BE2C (cell line): ENCODE results near the gene TULP4.
"Not testable (repeated sequence)": the region's sequence is repeated elsewhere in the genome, so short reads cannot be mapped to it uniquely, and the experiment has no call there.

Source experiments
- DNase-seq: peaks from one replicate; pipeline ENCODE4 v3.0.0-alpha.2; 2020
- H3K27me3 ChIP-seq: fragments of 250-450 bp; sonication (Bioruptor Pico); 2 replicates; pipeline ENCODE4 v1.5.1; 2020; ENCODE audit warnings: mild to moderate bottlenecking
- H3K36me3 ChIP-seq: fragments of 250-450 bp; sonication (Bioruptor Pico); 2 replicates; pipeline ENCODE4 v1.5.1; 2020; ENCODE audit warnings: mild to moderate bottlenecking
- H3K4me1 ChIP-seq: fragments of 250-450 bp; sonication (Bioruptor Pico); 2 replicates; pipeline ENCODE4 v1.5.1; 2020
- H3K4me3 ChIP-seq: 2 replicates; pipeline ENCODE4 v1.5.1; 2011; ENCODE audit warnings: low read depth, low read length
- H3K9me3 ChIP-seq: fragments of 250-450 bp; sonication (Bioruptor Pico); 2 replicates; pipeline ENCODE4 v1.5.1; 2020
- TF ChIP-seq, protein P1 (sequence below): IDR thresholded peaks from 2 replicates; pipeline ENCODE4 v1.5.1; 2012; ENCODE audit warnings: mild to moderate bottlenecking, low read depth, low read length

Gene TULP4

GRCh38 chr6:158552055-158552795 lies 240.0 kb downstream of the TULP4 start:
- no peaks in the 10 kb centered on the region for H3K36me3 ChIP-seq
- TF ChIP-seq, protein P1, sequence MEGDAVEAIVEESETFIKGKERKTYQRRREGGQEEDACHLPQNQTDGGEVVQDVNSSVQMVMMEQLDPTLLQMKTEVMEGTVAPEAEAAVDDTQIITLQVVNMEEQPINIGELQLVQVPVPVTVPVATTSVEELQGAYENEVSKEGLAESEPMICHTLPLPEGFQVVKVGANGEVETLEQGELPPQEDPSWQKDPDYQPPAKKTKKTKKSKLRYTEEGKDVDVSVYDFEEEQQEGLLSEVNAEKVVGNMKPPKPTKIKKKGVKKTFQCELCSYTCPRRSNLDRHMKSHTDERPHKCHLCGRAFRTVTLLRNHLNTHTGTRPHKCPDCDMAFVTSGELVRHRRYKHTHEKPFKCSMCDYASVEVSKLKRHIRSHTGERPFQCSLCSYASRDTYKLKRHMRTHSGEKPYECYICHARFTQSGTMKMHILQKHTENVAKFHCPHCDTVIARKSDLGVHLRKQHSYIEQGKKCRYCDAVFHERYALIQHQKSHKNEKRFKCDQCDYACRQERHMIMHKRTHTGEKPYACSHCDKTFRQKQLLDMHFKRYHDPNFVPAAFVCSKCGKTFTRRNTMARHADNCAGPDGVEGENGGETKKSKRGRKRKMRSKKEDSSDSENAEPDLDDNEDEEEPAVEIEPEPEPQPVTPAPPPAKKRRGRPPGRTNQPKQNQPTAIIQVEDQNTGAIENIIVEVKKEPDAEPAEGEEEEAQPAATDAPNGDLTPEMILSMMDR: no peak
- no peaks in the 10 kb centered on the region for H3K9me3 ChIP-seq
- H3K4me3 ChIP-seq: no peak overlapping the region
- H3K27me3 ChIP-seq: no peaks in the 10 kb centered on the region
- DNase-seq: no peak
- H3K4me1 ChIP-seq: no peaks in the 10 kb centered on the region

- no peaks in the 10 kb centered on the region for H3K4me1 ChIP-seq
- TF ChIP-seq, protein P1: no peak
- no peaks in the 10 kb centered on the region for H3K27me3 ChIP-seq
- H3K36me3 ChIP-seq: no peaks in the 10 kb centered on the region
- no peak for DNase-seq
- no peak overlapping the region for H3K4me3 ChIP-seq
- no peaks in the 10 kb centered on the region for H3K9me3 ChIP-seq
These were observed 240.5 kb downstream of the TULP4 start for GRCh38 chr6:158552796-158553138.

GRCh38 chr6:158554611-158555361 lies 242.5 kb downstream of the TULP4 start:
- TF ChIP-seq, protein P1: no peak
- Histone ChIP-seq H3K36me3 (no peaks in the 10 kb centered on the region), H3K9me3 (no peaks in the 10 kb centered on the region), H3K27me3 (no peaks in the 10 kb centered on the region), H3K4me1 (no peaks in the 10 kb centered on the region), H3K4me3 (no peak overlapping the region)
- DNase-seq: no peak

- Histone ChIP-seq H3K27me3 (no peaks in the 10 kb centered on the region), H3K9me3 (no peaks in the 10 kb centered on the region), H3K36me3 (0 out of 2 replicates have a peak, but pooled peaks cover 4% of the 10 kb centered on the region), H3K4me1 (no peaks in the 10 kb centered on the region), H3K4me3 (no peak overlapping the region)
- no peak for DNase-seq
- TF ChIP-seq, protein P1: no peak
These were observed 243.8 kb downstream of the TULP4 start for GRCh38 chr6:158556113-158556512.

GRCh38 chr6:158557110-158557509 lies 244.8 kb downstream of the TULP4 start:
- H3K9me3 ChIP-seq, H3K4me3 ChIP-seq, H3K4me1 ChIP-seq, DNase-seq, H3K36me3 ChIP-seq, H3K27me3 ChIP-seq: not testable (repeated sequence)

DNA sequence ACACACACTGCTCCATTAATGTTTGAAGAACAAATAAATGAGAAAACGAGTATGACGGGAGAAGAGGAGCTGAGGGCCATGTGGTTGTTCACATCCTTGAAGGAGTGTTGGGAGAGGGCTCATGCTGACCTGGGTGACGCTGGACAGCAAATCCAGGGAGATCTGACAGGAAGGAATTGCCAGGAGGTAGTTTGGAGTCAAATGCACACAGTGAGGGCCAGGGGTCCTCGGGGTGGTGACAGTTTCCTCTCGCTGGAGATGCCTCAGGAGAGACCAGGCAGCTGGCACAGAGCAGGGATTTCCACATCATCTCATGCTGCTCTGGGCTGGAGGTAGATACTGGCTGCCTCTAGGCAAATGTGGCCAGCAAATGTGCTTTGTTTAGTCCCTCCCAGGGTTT lies 245.7 kb downstream of the TULP4 start:
- Histone ChIP-seq H3K4me1 (peaks cover 5% of the 10 kb centered on the region), H3K9me3 (no peaks in the 10 kb centered on the region), H3K27me3 (no peaks in the 10 kb centered on the region), H3K36me3 (0 out of 2 replicates have a peak, but pooled peaks cover 4% of the 10 kb centered on the region), H3K4me3 (no peak overlapping the region)
- TF ChIP-seq, protein P1: no peak
- no peak for DNase-seq
